HG03342 (cell line): Measurements from ENCODE around the gene VWA3B.

ENCODE experiments used
- ATAC-seq: cut with Tn5 transposase; IDR thresholded peaks from one replicate; pipeline ENCODE4 v1.9.1; 2021; ENCODE audit warnings: mild to moderate bottlenecking, moderate library complexity; ENCODE audit not compliant: unreplicated experiment

VWA3B gene

DNA sequence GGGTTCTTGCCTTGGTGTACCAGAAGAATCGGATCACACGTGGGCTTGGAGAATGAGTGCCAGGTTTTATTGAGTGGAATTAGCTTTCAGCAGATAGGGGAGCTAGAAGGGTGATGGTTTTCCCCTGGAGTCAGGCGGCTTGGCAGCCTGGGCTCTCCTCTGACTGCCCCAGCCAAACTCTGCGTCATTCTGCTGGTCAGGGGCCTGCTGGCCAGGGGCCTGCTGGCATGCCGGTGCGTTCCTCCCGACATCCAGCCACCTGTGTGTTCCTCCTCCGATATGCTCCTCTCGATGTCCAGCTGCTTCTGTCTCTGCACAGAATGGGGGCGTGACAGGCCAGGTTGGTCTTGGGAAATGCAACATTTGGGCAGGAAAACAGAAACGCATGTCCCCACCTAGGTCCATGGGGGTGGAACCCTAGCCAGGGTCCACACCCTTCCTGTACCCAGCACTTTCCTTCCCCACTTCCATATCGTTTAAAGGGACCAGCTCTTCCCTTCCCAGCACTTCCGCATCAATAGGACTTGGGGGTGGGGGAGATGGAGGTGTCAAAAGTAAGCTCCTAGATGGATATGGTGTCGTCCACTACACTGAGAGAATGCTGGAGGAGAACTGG lies 85.3 kb downstream of the VWA3B start:
- ATAC-seq = no peak

DNA sequence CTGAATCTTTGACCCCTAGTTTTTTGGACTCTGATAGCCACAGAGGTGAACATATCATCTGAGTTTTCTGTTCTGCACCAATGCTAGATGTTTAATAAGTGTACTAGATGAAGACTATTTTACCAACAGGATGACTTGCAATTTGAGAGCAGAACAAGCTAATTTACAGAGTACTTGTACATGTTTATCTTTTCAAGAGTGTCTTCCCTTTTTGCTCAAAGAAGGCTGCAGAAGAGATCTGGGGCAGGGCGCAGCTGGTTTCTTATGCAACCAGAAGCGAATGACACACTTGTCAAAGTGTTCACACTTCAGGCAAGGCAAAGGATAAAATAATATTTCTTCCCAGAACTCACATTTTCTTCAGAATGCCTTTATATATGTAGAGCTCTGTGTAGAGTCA lies 86.0 kb downstream of the VWA3B start:
- ATAC-seq = no peak

DNA sequence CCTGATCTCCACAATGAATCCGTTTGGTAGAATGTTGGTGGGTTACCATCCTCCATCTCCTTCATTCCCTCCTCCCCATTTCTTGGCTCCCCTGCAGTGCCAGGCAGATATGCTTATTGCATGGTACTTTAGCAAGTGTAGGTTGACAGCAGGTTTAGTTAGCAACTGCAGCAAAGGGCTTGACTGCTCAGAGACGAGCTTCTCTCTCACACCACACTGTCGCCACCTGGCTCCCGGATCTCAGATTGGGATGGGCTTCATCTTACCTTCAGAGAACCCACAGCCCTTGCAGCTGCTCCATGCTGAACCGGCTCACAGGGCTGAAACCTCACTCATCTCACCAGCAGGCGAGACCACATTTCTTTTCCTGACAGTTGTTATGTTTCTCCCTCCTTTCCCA lies 88.8 kb downstream of the VWA3B start:
- no peak for ATAC-seq

DNA sequence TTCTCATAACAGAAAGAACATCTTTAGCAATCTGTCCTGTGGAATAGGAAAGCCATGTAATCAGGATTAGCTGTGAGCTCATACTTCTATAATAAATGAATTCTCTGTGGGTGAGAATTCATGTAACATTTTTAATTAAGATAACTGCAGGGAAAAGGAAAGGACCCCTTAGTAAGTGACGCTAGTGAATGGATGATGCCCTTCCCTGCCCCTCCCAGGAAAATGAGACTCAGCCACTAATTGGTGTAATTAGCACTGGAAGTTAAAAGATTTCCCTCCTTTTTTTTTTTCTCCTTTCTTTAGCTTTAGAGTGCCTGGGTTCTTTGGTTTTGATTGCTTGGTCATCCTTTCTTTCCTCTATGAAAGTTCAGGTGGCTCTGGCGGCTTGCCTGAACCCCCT lies 90.3 kb downstream of the VWA3B start:
- no peak for ATAC-seq

DNA sequence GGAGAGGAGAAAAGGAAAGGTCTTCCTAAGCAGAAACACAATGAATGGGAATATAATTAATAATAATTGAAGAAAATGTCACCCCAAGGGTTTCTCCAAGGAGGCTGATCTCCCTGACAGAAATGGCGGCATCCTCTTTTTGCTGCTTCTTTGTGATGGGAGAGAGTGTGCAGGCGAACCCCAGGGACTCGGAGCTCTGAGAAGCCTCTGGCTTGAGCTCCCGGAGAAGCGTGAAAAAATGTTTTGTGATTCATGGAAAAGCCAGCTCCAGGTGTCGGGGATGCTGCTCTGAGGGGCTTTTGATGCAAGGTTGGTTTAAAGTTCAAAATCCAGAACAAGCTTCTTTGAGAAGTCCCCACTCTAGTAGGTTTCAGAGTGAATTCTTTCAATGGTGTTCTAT lies 91.0 kb downstream of the VWA3B start:
- ATAC-seq = no peak

DNA sequence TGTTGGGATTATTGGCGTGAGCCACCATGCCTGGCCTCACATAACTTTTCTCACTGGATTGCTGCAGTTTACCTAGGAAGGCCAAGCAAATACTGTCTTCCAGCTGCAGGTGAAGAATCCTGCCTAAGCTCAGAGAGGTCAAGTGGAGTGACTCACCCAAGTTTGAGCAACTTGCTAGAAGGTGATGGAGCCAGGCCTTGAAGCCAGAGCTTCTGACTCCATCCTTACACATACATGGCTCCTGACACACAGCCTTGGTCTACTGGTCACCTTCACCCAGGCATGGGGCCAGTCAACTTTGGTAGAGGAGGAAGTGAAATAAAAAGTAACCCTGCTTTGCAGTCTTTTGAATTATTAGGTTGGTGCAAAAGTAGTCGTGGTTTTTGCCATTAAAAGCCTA lies 93.5 kb downstream of the VWA3B start:
- ATAC-seq = no peak

DNA sequence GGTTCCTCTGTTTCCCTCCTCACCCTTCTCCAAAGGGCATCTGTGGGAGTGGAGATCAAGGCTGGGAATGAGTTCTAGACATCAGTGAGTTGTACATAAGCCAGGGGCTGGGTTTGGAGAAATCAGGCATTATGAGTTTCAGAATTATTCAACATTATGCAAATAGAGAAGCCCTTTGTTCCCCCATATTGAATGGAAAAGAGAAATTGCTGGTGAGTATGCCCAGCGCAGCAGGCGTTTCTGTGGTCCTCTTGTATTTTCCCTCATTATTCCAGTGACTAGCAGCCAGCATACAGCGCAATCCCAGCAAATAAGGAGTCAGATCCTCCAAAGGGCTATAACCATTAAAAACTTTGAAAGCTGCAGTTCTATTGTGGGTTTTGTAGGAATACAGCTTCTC lies 94.4 kb downstream of the VWA3B start:
- ATAC-seq = no peak

DNA sequence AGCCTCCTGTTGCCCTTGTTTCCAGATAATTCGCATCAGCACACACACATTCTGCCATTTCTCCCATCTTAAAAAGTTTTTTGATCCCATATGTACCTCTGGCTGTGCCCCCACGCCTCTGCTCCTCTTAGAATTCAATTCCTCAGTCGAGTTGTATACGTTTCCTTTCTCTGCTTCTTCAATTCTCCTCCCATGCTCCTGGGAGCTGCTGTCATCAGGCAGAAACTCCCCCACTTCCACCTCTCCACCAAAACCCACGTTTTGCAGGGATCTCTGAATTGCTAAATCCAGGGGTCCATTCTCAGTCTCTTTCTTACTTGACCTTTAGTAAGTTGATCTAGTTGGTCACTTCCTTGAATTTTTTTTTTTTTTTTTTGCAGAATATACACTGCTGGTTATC lies 98.8 kb downstream of the VWA3B start:
- no peak for ATAC-seq

DNA sequence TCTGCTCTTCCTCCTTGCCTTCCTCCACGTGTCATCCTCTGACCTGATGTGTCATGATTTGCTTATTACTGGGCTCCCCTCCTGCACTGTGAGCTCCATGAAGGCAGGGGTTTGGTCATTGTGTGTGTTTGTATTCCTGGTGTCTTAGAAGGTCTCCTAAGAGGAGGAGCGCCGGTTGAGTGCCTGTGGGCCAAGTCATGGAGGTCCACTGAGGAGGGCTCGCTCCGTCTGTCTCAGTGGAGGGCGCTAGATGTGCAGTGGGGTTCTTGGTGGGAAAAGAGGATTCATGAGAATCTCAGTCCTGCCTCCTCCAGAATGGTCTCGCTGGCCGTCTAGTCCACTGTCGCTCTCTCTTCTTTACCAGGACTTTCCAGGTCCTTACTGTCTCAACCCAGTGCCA lies 100.2 kb downstream of the VWA3B start:
- no peak for ATAC-seq

DNA sequence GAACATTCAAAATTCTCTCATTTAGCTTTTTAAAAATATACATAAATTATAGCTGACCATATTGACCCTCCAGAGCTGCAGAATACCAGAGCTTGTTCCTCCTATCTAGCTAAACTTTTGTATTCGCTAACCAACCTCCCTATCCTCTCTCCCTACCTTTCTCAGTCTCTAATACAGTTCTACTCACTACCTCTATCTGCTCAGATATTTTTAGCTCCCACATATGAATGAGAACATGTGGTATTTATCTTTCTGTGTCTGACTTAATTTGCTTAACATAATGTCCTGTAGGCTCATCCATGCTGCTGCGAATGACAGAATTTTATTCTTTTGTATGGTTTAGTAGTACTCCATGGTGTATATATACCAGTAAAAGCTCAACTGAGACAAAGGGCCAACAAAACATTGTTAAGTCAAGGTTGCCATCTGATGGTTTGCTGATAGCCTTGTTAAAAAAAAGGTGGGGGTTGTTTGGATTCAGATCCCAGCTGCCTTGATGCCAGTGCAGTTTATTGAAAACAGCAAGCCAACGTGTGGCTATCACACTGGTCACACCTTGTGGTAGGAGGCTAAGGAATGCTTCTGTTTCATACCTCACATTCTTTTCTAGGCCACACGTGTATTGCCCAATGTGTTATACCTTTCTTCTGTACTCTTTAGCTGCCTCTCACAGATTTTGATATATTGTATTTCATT lies 101.5 kb downstream of the VWA3B start:
- no peak for ATAC-seq

DNA sequence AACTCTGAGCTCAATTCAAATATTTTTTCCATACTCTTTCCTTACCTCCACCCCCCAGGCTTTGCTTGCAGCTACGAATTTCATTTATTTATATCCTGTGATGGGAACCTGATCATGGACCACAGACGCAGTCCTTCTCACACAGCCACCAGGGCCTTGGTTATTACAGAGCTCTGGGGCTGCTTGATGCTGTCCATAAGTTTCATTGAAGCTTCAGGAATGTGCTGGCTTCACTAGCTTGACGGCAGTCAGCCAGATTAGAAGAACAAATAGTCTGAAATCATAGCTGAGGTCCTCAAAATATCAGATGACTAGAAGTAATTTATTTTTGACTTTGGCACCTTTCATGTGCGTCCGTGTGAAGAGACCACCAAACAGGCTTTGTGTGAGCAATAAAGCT lies 104.9 kb downstream of the VWA3B start:
- no peak for ATAC-seq

DNA sequence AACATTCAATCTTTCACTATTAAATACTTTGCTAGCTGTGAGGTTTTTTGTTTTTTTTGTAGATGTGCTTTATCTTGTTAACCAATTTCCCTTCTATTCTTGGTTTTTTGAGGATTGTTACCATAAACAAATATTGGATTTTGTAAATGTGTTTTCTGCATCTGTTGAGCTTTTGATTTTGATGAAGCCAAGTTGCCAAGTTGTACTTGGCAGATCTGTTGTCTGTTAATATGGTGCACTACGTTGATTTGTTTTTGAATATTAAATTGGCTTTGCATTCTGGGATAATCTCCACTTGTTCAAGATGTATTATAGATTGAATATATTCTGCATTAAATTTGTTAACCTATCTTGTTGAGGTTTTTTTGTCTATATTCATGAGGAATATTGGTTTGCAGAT lies 114.6 kb downstream of the VWA3B start:
- no peak for ATAC-seq

DNA sequence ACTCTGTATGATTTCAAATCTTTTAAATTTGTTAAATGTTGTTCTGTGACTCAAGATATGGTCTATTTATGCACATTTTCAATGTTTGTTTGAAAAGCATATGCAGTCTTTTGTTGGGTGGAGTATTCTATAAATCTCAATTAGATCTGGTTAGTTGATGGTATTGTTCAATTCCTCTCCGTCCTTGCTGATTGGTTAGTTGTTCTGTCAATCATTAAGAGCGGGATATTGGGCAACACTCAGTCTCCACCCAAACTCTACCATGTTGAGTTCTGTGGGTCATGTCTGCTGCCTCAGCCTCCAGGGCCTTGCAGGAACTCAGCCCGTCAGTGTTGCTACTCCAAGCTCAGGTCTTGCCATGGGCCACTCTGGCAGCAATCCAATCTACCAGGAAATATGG lies 118.9 kb downstream of the VWA3B start:
- ATAC-seq = no peak

DNA sequence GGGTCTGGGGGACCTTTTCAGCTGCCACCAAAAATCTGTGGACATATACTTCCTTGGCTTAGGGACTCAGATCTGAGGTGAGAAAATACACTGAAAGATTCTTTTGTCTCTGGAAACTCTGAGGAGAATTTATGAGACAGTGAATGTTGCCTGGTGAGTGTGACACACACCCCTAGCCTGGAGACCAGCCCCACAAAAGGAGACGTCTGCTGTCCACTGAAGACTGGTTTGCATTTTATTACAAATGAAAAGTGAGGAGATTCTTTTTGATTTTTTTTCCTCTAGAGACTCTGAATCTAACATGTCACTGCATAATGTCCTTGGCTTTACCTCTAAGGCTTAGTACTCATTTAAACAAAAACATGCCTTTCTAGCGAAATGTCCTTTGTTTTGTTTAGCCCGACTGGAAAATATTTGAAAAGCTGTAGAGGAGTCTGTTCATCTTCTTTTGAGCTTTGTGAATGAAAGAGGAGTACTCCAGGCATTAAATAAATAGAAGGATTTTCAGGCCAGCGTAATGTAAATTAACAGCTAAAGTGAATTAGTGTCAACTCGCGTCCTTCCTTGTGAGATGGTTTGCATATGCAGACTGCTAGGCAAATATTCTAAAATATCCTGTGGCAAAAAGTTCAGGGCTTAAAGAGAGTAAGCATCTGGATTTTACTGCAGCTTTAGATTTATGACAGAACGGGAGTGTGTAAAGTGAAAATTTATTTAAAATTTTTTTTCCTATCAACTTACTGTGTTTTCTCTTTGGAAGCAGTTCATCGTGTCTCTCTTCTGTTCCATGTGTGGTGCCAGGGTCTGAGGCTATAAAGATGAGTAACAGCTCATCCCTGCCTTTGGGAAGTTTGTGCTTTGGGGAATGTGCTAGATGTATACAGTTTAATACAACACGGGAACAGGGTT lies 125.4 kb downstream of the VWA3B start:
- no peak for ATAC-seq

DNA sequence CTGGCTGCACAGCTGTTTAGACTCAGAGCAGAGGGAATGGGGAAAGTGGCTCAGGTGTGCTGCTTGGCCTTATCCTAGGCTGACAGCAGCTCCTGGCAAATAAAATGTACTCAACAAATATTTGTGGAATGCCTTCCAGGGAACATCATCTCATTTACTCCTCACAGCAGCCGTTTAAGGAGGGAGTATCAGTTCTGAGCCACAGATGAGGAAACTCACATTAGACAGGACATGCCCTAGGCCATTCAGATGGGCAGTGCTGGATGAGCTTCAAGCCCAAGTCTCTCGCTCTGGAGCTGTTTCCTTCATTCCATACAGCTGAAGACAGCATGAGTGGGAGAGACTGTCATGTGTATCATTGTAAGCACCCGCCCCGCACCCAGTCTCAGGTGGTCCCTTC lies 129.6 kb downstream of the VWA3B start:
- no peak for ATAC-seq

DNA sequence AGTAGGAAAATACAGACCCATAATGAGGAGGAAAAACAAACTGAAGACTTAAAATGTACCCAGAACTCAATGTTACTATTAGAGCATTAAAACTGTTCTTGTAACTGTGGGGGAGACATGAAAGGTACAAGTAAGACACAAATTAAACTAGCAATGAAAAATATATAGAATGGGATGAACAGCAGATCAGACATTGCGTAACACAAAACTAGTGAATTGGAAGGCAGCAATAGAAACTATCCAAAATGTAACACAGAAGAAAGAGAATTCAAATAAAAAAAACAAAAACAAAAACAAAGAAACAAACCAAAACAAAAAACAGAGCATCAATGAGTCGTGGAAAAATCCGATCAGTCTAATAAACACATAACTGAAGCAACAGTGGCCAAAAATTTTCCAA lies 132.2 kb downstream of the VWA3B start:
- ATAC-seq = no peak

DNA sequence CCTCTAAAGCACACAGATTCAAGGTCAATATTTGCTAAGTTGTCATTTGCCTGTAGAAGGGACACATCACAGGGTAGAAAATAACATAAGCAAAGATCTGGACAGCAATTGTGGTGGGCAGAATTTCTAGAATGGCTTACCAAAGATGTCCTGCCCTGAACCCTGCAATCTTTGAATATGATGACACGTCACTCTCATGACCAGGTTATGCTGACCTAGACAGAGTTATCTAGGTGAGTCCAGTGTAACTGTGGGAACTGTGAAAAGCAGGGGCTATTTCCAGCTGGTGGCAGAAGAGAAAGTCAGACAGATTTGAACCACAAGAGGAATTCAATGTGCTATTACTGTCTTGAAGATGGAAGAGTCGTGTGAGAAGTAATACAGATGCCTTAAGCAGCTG lies 147.0 kb downstream of the VWA3B start:
- ATAC-seq = no peak

DNA sequence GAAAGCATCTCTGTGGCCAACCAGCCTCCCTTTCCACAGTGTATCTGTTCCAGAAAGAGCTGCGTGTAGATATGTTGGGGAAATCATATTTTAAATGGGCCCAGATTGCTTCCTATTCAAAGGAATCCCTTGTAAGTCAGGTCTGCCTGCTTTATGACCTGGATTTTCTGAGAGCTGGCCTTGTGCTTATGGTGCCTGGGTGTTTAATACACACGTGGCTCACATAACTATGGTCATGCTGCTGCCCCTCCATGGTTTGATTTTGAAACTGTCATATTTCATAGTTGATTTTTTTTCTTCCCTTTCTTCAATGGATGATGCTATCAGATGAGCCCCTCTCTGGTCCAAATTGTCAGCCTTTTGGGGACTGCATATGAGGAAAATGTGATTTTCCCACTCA lies 147.8 kb downstream of the VWA3B start:
- no peak for ATAC-seq

DNA sequence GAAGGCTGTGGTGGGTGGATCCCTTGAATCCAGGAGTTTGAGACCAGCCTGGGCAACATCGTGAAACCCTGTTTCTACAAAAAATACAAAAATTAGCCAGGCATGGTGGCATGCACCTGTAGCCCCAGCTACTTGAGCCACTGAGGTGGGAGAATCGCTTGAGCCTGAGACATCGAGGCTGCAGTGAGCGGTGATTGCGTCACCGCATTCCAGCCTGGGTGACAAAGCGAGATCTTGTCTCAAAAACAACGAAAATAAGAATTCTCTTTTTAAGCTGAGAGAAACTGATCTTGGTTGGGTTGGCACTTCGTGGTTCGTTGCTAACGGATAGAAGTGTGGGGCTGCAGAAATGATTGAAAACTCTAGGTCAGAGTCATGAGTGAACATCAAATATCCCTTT lies 150.0 kb downstream of the VWA3B start:
- no peak for ATAC-seq

DNA sequence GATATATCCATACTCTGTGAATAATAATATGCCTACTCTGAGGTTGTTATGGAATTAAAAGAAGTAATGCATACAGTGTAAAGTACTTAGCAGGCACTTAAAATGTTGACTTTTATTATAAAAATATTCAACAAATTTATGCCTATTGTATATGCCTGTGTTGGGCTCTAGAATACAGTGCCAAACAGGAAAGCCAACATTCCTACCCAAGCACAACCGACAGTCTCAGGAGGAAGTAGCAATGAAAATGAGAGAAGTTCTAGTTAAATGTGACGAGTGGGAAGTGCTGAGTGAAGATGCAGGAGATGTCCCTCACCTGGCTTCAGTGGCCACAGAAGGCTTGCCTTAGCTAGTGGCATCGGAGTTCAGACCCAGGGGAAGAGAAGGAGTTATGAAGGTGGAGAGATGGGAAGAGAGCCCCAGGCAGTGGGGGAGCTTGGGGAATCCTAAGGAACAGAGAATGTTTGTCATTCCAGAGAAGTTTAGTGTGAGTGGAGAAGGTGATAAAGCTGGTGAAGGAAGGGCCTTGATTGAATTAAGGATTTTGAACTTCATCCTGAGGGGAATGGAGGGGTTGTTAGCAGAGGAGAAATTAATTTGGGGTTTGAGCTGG lies 153.9 kb downstream of the VWA3B start:
- ATAC-seq = no peak

DNA sequence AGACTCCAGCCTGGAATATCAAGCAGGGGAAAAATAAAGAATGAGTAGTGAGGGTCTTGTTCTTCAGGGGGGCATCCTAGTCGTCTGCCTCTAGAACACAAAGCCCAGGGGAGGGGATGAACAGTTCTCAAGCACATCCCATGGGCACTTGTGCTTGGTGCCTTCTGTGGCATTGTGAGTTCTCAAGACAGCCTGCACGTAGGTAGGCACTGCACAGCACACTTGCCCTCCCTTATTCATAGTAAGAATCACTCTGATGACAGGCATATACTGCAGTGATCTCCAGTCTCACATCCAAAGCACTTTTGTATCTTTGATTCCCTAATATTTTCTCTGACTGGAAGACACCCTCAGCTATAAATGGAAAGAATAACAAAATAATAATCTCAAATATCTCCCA lies 154.6 kb downstream of the VWA3B start:
- ATAC-seq = no peak

DNA sequence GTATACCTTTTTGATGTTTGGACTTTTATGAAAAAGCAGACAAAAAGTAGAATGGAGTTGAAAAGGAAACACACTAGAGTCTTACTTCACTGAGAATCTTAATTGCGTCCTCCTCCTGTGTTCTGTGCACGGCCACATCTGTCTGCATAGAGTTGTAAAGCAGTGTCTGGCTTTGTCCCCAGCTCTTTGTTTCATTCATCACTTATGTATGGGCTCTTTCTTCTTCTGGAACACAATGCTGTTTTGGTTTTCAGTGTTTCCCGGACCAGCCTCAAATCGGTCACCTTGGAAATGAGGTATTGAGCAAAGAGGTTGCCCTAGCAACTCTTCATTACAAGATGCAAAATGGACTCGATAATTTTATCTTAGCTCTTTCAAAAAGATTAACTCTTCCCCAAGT lies 155.0 kb downstream of the VWA3B start:
- ATAC-seq = no peak
